IgD-negative memory B cell (primary cell): ENCODE results near the gene ITIH6. TPM values are rescaled to one million over a fixed set of nuclear protein-coding genes. Genes with fewer than 3 reads are reported as not detected.
"Not testable (repeated sequence)": the region's sequence is repeated elsewhere in the genome, so short reads cannot be mapped to it uniquely, and the experiment has no call there.

ENCODE experiments used
- H3K27ac Mint-ChIP-seq, 3 donors: one replicate each; pipeline ENCODE4 v1.8.0; 2020 to 2022; ENCODE audit warnings: mild to moderate bottlenecking in 3 of 3, mixed read lengths in 3 of 3, moderate library complexity in 1 of 3
- H3K27me3 Mint-ChIP-seq: one replicate; pipeline ENCODE4 v1.8.0; 2021; ENCODE audit warnings: mixed read lengths
- H3K36me3 Mint-ChIP-seq: one replicate; pipeline ENCODE4 v1.8.0; 2020; ENCODE audit warnings: mild to moderate bottlenecking, mixed read lengths
- H3K4me1 Mint-ChIP-seq, 3 donors: one replicate each; pipeline ENCODE4 v1.8.0; 2020 to 2022; ENCODE audit warnings: mixed read lengths in 3 of 3, mild to moderate bottlenecking in 1 of 3
- H3K4me3 Mint-ChIP-seq, 4 donors: one replicate each; pipeline ENCODE4 v1.8.0; 2020 to 2022; ENCODE audit warnings: mild to moderate bottlenecking in 4 of 4, mixed read lengths in 4 of 4, moderate library complexity in 3 of 4
- H3K9me3 Mint-ChIP-seq, 3 donors: one replicate each; pipeline ENCODE4 v1.8.0; 2020 to 2021; ENCODE audit warnings: mixed read lengths in 3 of 3, mild to moderate bottlenecking in 1 of 3
- polyA plus RNA-seq: library from polyadenylated mRNA; unstranded; fragments of 300-500 nt; fragmentation: Illumina TruSeq; gene quantifications from one replicate; pipeline ENCODE4 v1.2.3, GENCODE V29; 2021

The ITIH6 gene
- polyA plus RNA-seq, 1 donor from 2014 or later = not detected

DNA sequence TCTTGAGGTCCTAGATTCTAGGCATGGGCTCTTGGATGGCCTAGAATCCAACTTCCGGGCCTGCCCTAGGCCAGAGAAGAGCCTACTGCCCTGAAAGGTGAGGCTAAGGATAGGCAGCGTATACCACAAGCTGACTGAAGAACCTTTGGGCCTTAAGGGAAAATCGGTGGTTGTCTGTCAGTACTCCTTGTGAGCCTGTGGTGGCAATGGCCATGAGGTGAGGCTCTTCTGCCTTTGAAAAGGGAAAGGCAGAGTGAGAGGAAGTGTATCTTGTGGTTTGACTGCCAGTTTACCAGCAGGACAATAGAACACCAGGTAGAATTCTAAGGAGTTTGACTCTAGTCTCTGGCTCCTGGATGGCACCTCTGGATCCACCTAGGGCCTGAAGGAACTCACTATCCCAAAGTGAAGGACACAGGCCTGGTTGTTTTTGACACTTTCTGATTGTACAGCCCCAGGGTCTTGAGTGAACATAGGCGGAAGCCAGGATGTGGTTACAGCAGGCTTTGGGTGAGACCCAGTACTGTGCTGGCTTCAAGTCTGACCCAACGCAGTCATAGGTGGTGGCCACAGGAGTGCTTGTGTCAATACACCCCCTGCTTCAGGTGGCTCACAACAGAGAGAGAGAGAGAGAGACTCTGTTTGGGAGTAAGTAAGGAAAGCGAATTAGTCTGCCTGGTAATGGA lies 20.9 kb downstream of the ITIH6 start:
- Mint-ChIP-seq H3K27ac (no peak overlapping the region), H3K9me3 (peaks cover 0 to 2% (median under 1%) of the 10 kb centered on the region in 3 donors), H3K27me3 (peaks cover 11% of the 10 kb centered on the region), H3K36me3 (no peaks in the 10 kb centered on the region), H3K4me1 (no peaks in the 10 kb centered on the region), H3K4me3 (no peak overlapping the region)

DNA sequence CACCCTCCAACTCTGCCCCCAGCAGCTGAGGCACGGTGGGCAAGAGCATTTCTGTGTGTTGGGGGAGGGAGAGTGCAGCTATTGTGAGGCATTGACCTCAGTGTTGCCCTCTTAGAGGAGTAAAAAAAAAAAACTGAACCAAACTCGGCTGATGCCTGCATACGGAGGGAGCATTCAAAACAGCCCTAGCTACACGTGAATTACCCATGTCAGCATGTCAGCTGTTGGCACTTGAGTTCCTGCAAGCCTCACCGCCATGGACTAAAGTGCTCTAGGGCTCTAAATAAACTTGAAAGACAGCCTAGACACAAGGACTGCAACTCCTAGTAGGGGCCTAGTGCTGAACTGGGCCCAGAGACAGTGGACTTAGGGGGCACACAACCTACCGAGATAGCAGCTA lies 22.0 kb downstream of the ITIH6 start:
- Mint-ChIP-seq H3K9me3 (peaks cover 0 to 3% (median 3%) of the 10 kb centered on the region in 3 donors), H3K4me1 (no peaks in the 10 kb centered on the region), H3K36me3 (no peaks in the 10 kb centered on the region), H3K27ac (no peak overlapping the region), H3K4me3 (no peak overlapping the region), H3K27me3 (peaks cover 12% of the 10 kb centered on the region)

DNA sequence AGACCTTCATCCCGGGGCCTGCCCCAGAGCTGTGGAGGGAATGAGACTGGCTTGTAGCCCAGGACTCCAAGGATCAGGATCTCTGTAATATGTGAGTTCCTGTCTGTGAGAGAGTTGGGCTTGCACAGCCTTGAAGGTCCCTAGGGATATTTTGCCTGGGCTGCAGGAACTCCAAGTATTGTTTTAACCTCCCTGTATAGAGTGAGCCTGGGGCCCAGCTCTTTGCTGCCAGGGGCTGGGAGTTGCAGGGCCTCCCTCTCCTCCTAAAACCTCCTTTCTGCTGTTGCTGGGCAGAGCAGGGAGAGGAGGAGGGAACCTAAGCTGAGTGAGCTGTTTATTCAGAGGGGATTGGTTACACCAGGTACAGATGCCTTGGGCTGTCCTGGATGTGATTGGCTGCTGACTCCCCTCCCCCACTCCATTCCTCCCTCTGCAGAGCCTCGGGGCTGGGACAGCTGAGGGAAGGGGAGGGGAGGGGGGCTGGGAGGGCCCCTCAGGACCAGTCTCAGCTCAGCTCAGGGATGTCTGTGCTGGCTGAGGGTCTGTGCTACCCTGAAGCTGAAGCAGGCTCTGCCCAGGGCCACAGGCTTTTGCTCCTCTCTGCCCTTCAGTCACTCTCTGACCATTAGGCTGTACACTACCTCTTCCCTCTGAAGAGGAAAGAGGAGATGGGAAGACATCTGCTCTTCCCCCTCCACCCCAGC lies 23.5 kb downstream of the ITIH6 start:
- H3K36me3 Mint-ChIP-seq, H3K4me3 Mint-ChIP-seq, H3K9me3 Mint-ChIP-seq, H3K27ac Mint-ChIP-seq, H3K4me1 Mint-ChIP-seq: not testable (repeated sequence)
- H3K27me3 Mint-ChIP-seq = peaks cover 10% of the 10 kb centered on the region

DNA sequence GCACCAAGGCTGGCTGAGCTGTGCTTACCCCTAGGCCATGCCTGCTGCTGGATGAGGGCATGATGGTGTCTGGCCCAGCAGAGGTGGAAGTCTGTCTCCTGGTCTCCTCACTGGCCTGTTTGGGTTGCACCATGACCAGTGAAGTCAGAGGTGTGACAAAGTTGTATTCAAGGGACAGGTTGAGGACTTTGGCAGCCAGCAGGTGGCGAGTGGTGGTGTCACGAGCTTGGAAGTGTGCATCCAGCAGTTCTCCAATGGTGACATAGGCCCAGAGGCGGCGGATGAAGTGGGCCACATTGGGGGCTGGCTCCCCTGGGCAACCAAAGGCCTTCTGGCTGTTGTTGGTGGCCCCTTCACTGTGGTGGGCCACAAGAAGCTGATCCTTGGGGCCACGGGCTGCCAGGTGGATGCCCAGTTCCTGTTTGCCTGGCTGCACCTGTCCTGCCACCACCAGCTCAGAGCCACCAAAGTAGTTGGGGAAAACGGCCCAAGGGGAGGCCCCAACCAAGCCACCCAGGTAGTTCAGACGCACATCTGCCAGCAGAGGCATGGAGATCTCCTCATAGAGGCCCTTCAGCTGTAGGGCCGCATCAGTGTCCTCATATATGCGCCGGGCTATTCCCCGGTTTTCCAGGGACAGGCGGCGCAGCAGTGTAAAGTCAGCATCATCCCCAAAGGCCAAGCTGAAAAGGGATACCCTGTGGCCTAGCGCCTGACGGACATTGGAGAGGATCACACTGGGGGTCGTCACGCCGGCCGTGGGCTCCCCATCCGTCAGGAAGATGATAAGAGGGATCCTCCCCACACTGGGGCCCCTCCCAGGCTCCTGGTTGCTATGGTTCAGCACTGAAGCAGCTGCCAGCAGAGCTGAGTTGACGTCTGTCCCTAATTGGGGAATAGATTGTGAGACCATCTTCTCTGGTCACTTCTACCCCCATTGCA lies 39.7 kb downstream of the ITIH6 start:
- Mint-ChIP-seq H3K4me3 (peak overlapping the region in 1 of 4 donors; percentile 28), H3K9me3 (peaks cover 0 to 4% (median 3%) of the 10 kb centered on the region in 3 donors), H3K27me3 (no peaks in the 10 kb centered on the region), H3K4me1 (no peaks in the 10 kb centered on the region), H3K36me3 (no peaks in the 10 kb centered on the region), H3K27ac (no peak overlapping the region)

DNA sequence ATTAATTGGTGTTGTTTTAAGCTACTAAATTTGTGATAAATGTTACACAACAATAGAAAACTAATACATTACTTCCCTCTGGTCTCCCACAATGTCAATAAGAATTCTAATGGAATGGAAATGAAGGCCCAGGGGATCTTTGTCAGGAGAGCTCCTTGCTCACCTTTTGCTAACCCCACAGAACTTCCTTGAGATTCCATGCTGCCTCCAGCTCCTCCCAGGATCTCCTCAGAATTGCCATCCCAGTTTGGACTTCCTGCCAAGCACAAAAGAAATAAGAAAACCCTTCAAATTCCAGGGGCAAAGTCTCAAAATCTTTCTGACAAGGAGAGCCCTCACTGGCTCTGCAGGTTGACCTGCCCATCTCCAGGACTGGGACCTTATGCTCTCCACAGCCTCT lies 43.2 kb downstream of the ITIH6 start:
- Mint-ChIP-seq H3K9me3 (no peaks in the 10 kb centered on the region), H3K4me3 (no peak overlapping the region), H3K4me1 (no peaks in the 10 kb centered on the region), H3K27ac (no peak overlapping the region), H3K27me3 (no peaks in the 10 kb centered on the region), H3K36me3 (no peaks in the 10 kb centered on the region)

DNA sequence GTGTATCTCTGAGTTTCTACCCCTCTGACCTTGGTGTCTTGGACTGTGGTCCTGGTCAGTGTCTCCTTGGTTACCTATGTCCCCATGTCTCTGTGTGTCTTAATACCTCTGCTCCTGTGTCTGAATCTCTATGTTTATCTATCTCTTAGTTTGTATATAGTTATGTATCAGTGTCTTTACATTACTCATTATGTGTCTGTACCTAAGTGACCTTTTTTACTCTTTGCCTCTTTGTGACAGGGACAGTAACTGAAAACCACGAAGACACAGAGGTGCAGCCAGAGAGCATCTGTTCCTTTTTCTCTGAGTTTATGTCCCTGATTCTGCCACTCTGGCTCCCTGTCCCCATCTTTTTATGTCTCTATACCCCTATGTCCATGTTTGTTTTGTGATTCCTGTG lies 49.4 kb downstream of the ITIH6 start:
- Mint-ChIP-seq H3K27ac (no peak overlapping the region), H3K9me3 (no peaks in the 10 kb centered on the region), H3K4me3 (no peak overlapping the region), H3K27me3 (no peaks in the 10 kb centered on the region), H3K4me1 (no peaks in the 10 kb centered on the region), H3K36me3 (no peaks in the 10 kb centered on the region)

DNA sequence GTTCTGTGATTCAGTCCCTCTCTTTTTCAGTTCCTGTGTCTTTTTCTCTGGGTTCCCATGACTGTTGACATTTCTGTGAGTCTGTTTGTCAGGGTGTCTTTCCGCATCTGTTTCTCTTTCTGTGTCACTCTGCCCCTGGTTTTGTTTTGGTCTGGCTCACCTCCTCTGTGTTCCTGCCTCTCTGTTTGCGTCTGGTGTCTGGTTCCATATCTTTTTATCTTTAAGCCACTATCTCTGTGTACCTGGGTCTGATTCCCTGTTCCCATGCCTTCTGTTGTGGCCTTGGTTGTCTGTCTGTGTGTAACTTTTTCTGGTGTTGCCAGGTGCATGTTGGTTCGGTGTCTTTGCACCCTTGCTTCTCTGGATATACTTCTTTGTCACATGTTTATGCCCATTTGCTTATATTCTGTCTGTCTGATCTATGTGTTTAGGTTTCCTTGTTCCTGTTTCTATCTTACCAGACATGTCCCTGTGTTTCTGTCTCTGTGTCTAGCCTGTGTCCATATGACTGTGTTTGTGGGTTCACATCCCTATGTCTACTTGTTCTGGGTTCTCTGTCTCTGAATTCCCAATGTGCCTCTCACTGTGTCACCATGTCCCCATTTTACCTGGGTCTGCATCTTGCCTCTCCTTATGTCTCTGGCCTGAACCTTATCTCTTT lies 50.2 kb downstream of the ITIH6 start:
- H3K4me1 Mint-ChIP-seq = peaks cover 0 to 1% (median 0%) of the 10 kb centered on the region in 3 donors
- peaks cover 0 to 2% (median 0%) of the 10 kb centered on the region in 3 donors for H3K9me3 Mint-ChIP-seq
- no peaks in the 10 kb centered on the region for H3K27me3 Mint-ChIP-seq
- H3K36me3 Mint-ChIP-seq = no peaks in the 10 kb centered on the region
- H3K4me3 Mint-ChIP-seq = no peak overlapping the region
- no peak overlapping the region for H3K27ac Mint-ChIP-seq

DNA sequence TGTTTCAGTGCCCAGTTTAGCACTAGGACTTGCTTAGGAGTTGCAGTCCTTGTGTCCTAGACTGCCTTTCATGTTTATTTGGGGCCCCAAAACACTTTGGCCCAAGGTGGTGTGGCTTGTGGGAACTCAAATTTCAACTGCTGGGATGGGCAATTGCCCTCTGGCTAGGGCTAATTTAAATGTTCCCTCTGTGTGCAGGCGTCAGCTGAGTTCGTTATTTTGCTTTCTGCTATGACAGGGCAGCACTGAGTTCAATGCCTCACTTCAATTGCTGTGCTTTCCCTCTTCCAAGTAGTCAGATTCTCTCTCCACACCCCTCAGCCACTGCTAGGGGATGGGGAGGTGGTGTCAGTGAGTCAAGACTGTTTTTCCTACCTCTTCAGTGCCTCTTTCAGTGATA lies 51.1 kb downstream of the ITIH6 start:
- Mint-ChIP-seq H3K27me3 (peaks cover 1% of the 10 kb centered on the region), H3K4me3 (no peak overlapping the region), H3K9me3 (peaks cover 0 to 2% (median 2%) of the 10 kb centered on the region in 3 donors), H3K27ac (no peak overlapping the region), H3K36me3 (no peaks in the 10 kb centered on the region), H3K4me1 (peaks cover 0 to 1% (median 0%) of the 10 kb centered on the region in 3 donors)

DNA sequence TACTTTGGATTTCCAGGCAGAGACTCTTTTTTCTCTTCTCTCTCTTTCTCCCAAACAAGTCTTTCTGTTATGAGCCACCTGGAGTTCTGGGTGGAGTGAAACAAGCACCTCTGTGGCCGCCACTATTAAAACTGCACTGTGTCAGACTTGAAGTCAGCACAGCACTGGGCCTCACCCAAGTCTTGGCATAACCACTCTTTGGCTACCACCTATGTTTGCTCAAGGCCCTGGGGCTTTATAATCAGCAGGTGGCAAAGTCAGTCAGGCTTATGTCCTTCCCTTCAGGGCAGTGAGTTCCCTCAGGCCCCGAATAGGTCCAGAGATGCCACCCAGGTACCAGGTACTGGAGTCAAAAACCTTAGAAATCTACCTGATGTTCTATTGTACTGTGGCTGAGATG lies 52.4 kb downstream of the ITIH6 start:
- no peaks in the 10 kb centered on the region for H3K36me3 Mint-ChIP-seq

GRCh38 chrX:54738567-54738966 lies 59.5 kb downstream of the ITIH6 start:
- peaks cover 11% of the 10 kb centered on the region for H3K27me3 Mint-ChIP-seq
- not testable (repeated sequence) for H3K36me3 Mint-ChIP-seq, H3K4me1 Mint-ChIP-seq, H3K4me3 Mint-ChIP-seq, H3K9me3 Mint-ChIP-seq, H3K27ac Mint-ChIP-seq

More for the DNA sequence above, 52.4 kb downstream of the ITIH6 start:
- no peak overlapping the region for H3K27ac Mint-ChIP-seq
- H3K4me1 Mint-ChIP-seq = peaks cover 0 to 1% (median 0%) of the 10 kb centered on the region in 3 donors
- H3K4me3 Mint-ChIP-seq = no peak overlapping the region
- H3K27me3 Mint-ChIP-seq = peaks cover 1% of the 10 kb centered on the region
- H3K9me3 Mint-ChIP-seq = peaks cover 0 to 2% (median 2%) of the 10 kb centered on the region in 3 donors

DNA sequence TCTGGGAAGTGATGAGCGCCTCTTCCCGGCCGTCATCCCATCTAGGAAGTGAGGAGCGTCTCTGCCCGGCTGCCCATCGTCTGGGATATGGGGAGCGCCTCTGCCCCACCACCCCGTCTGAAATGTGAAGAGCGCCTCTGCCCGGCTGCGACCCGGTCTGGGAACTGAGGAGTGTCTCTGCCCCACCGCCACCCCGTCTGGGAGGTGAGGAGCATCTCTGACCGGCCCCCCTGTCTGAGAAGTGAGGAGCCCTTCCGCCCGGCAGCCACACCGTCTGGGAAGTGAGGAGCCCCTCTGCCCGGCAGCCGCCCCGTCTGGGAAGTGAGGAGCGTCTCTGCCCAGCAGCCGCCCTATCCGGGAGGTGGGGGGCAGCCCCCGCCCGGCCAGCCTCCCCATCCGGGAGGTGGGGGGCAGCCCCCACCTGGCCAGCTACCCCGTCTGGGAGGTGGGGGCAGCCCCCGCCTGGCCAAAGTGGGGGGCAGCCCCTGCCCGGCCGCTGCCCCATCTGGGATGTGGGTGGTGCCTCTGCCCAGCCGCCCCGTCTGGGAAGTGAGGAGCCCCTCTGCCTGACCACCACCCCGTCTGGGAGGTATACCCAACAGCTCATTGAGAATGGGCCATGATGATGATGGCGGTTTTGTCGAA lies 61.6 kb downstream of the ITIH6 start:
- H3K27ac Mint-ChIP-seq, H3K36me3 Mint-ChIP-seq, H3K9me3 Mint-ChIP-seq, H3K27me3 Mint-ChIP-seq, H3K4me3 Mint-ChIP-seq, H3K4me1 Mint-ChIP-seq: not testable (repeated sequence)

DNA sequence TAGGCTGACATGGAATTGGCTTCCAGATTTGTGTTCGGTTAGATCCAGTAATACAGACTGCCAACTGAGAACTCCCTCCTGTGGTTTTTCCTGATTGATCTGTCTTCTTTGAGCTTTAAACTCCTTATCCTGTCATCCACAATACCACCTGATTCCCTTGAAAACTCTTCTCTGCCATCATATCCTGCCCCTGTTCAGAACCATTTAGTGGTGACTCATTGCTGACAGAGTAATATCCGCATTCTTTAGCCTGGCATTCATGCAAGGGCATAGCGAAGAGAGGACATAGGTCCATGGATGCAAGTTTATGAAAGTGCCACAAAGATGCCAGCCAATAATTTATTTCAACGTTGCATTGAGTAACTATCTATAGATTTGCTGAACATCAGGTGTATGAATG lies 76.6 kb downstream of the ITIH6 start:
- peaks cover 0 to 5% (median 0%) of the 10 kb centered on the region in 3 donors for H3K9me3 Mint-ChIP-seq
- H3K4me3 Mint-ChIP-seq = no peak overlapping the region
- H3K4me1 Mint-ChIP-seq = no peaks in the 10 kb centered on the region
- no peak overlapping the region for H3K27ac Mint-ChIP-seq
- no peaks in the 10 kb centered on the region for H3K27me3 Mint-ChIP-seq
- peaks cover 3% of the 10 kb centered on the region for H3K36me3 Mint-ChIP-seq

DNA sequence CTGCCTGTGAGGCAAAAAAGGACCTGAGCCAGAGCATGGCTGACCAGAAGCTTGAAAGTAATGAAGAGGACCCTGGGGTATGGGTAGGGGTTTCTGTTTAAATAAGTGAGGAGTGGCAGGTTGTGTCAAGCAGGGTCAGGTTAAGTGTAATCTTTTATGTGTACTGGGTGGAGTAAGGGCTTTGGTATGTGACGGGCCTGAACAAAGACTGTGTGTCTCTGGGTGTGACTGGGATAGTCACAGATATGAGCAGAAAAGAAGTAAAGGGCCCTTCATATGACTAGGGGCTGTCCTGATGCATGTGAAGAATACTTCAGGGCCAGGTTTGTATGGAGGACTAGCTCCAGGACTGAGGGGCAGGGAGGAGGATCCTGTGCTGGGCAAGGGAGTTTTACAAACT lies 82.4 kb downstream of the ITIH6 start:
- Mint-ChIP-seq H3K27me3 (no peaks in the 10 kb centered on the region), H3K36me3 (peaks cover 2% of the 10 kb centered on the region), H3K27ac (no peak overlapping the region), H3K4me3 (no peak overlapping the region), H3K4me1 (no peaks in the 10 kb centered on the region), H3K9me3 (peaks cover 0 to 3% (median 0%) of the 10 kb centered on the region in 3 donors)

GRCh38 chrX:54714424-54714823 lies 83.6 kb downstream of the ITIH6 start:
- Mint-ChIP-seq H3K4me3 (no peak overlapping the region), H3K27ac (no peak overlapping the region), H3K27me3 (peaks cover 3% of the 10 kb centered on the region), H3K4me1 (no peaks in the 10 kb centered on the region), H3K36me3 (peaks cover 2% of the 10 kb centered on the region), H3K9me3 (peaks cover 0 to 3% (median 0%) of the 10 kb centered on the region in 3 donors)
